ENCODE data around the gene SLC2A8.

The SLC2A8 gene

DNA sequence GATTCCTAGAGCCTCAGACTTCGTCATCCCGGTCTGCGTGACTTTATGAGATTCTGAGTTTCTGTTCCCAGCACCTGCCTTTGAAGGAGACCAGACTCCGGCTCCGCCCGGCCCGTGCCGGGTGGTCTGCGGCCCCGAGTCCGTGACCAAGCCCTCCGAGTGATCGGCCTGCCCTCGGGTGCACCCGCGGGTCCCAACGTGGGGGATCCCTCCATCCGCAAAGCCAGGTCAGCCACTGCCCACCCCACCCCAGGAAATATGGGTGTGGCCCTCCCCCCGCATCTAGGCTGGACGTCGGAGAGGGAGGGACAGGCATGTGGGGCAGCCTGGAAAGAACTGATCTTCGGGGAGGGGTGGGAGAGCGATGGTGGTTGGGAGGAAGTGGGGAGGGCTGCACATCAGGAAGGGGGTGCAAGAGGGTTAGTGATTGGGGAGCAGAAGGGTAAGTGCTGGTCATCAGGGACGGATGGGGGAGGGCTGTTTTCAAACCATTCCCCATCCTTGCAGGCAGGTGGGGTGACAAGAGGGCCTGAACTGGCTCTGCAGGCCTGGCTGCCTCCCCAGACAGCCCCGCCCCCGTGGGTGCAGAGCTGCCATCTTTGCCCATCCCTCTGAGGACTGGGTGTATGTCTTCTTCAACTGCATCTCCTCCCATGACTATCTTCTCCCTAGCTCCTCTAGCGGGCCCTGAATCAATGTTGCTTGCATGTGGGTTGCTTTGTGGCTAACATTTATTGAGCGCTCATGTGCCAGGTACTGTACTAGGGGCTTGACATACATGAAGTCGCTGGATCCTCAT, 55.1 kb downstream of the SLC2A8 start:
- CTCF ChIA-PET: no interaction called here
- peak; percentile 46; the same call in 1 of the 2 replicates for TF ChIP-seq L3MBTL2 (conservative IDR thresholded peaks at IDR 0.05)
- TF ChIP-seq, protein P1, sequence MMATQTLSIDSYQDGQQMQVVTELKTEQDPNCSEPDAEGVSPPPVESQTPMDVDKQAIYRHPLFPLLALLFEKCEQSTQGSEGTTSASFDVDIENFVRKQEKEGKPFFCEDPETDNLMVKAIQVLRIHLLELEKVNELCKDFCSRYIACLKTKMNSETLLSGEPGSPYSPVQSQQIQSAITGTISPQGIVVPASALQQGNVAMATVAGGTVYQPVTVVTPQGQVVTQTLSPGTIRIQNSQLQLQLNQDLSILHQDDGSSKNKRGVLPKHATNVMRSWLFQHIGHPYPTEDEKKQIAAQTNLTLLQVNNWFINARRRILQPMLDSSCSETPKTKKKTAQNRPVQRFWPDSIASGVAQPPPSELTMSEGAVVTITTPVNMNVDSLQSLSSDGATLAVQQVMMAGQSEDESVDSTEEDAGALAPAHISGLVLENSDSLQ (IDR thresholded peaks at IDR 0.05): no peak
- POLR2A ChIA-PET: interaction anchor here (0.5 to 1.8 kb wide), 11 partner anchors 12 to 538 kb away, joined by 3 to 9 read pairs (median 3); partner anchors contain the start of genes RALGPS1, SLC2A8 and ZNF79

DNA sequence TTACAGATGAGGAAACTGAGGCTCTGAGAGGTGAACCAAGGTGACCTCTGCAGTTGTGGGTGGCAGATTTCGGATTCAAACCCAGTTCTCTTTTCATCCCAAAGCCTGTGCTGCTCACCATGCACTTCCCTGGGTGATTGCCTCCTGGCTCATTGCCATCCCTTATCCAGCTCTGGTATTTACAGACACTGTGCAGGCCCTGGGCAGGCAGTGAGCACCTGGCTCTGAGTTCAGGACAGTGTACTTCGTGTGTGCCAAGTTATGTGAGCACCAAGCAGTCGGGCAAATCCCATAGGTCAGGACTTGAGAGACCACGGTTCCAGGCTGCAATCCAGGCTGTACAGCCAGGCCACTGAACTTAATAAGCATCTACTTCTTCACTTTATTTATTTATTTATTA, 55.7 kb downstream of the SLC2A8 start:
- no peak for TF ChIP-seq FOXA1 (IDR thresholded peaks at IDR 0.05)
- DNase-seq (ENCODE audit: extremely low spot score): no peak
- POLR2A ChIA-PET: interaction anchor here (0.6 to 1.8 kb wide), 2 partner anchors 48 to 56 kb away, joined by 3 to 4 read pairs; partner anchors contain the start of gene SLC2A8
- CTCF ChIA-PET: no interaction called here

More for the DNA sequence above, 55.1 kb downstream of the SLC2A8 start:
- DNase-seq (ENCODE audit: extremely low spot score): peak; percentile 66

DNA sequence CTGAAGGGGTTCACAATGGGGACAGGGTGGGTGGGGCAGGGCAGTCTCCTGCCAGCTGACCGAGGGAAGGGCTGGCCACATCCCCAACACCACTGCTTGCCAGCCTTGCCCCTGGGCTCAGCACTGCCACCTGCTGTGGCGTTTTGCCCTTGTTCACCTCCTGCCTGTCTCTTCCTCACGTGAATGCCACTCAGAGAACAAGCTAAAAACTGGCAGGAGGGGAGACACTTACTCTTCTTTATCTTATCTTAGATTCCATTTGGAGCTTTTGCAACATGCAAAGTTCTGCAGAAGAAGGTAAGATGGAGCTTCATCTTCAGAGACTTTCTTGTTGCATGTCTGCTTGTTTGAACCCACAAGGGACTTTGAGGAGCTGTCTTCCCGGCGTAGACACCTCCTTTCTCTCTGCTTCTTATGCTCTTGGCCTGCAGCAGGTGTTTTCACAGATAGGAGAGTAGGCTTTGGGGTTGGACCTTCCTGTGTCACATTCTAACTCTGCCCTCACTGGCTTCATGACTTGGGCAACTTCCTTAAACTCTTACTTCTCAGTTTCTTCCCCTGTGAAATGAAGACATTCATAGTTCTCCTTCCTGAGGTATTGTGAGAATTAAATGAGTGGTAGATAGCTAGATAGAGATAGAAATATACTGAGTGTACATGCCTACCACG, 58.5 kb downstream of the SLC2A8 start:
- DNase-seq (ENCODE audit: extremely low spot score): no peak
- CTCF ChIA-PET: interaction anchor here (0.8 to 1.3 kb wide), 4 partner anchors 13 to 94 kb away, joined by 3 to 4 read pairs (median 3); no protein-coding TSS in a partner anchor
- POLR2A ChIA-PET: no interaction called here
- TF ChIP-seq ELF4 (IDR thresholded peaks at IDR 0.05): no peak
- no peak for TF ChIP-seq NFRKB (IDR thresholded peaks at IDR 0.05)
- no peak for TF ChIP-seq CTBP1 (IDR thresholded peaks at IDR 0.05; ENCODE audit: borderline replicate concordance)
- TF ChIP-seq ZNF384 (IDR thresholded peaks at IDR 0.05): no peak
- no peak for TF ChIP-seq FOXA1 (IDR thresholded peaks at IDR 0.05)

DNA sequence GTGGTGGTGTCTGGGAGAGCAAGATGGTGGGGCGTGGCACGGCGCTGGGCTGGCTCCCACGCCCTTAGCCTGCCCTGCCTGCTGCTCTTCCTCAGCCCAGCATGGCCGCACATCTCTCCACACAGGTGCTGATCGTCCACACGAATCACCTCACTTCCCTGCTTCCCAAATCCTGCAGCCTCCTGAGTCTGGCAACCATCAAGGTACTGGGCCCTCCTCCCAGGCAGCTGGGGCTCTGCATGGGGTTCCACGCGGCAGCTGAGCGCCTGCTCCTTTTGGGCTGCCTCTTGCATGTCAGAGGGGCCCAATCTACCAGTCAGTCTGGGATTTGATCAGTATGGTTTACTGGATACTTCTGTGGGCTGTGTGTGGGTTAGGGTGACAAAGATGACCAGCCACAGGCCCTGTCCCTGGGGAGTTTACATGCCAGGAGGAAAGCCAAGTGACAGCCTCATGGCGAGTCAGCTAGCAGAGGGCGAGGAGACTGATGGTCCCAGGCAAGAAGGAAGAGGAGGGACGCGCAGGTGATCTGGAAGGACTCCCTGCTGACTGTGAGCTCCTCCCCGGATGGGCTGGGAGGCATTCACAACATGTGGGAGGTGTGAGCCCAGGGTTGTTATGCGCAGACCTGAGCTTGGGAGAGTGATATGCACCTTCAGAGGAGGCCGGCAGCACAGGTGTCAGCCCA, 60.4 kb downstream of the SLC2A8 start:
- POLR2A ChIA-PET: interaction anchor here (0.6 kb wide), 1 partner anchor 1040 kb away, joined by 4 read pairs; no protein-coding TSS in a partner anchor

More for the DNA sequence above, 60.4 kb downstream of the SLC2A8 start:
- CTCF ChIA-PET: no interaction called here
- TF ChIP-seq NFRKB (IDR thresholded peaks at IDR 0.05) (no peak), CTBP1 (IDR thresholded peaks at IDR 0.05; ENCODE audit: borderline replicate concordance) (no peak), HDGF (IDR thresholded peaks at IDR 0.05; ENCODE audit: borderline replicate concordance) (no peak), BHLHE40 (IDR thresholded peaks at IDR 0.05; ENCODE audit: borderline replicate concordance) (no peak), ELF4 (IDR thresholded peaks at IDR 0.05) (no peak), FOXA1 (IDR thresholded peaks at IDR 0.05) (no peak), ARNT (IDR thresholded peaks at IDR 0.05) (no peak), LEF1 (IDR thresholded peaks at IDR 0.05; ENCODE audit: borderline replicate concordance) (no peak), FOXM1 (IDR thresholded peaks at IDR 0.05; ENCODE audit: borderline replicate concordance) (no peak), L3MBTL2 (conservative IDR thresholded peaks at IDR 0.05) (no peak), FOXK2 (IDR thresholded peaks at IDR 0.05) (no peak)
- TF ChIP-seq, protein P1 (IDR thresholded peaks at IDR 0.05): no peak
- DNase-seq (ENCODE audit: extremely low spot score): no peak
